Retinal pigment epithelial cell (primary cell): ENCODE measurements around the gene ARHGEF25.

ENCODE experiments used
- DNase-seq: peaks from one replicate; pipeline ENCODE4 v3.0.0-alpha.2; 2010; ENCODE audit warnings: low read depth
- H3K4me3 ChIP-seq: 2 replicates; pipeline ENCODE4 v1.5.1; 2011; ENCODE audit warnings: mild to moderate bottlenecking, low read length, control low read depth, moderate library complexity
- CTCF ChIP-seq: conservative IDR thresholded peaks from 2 replicates; pipeline ENCODE4 v1.5.1; 2011; ENCODE audit warnings: low read depth, low read length, control low read depth, inconsistent platforms

The ARHGEF25 gene

DNA sequence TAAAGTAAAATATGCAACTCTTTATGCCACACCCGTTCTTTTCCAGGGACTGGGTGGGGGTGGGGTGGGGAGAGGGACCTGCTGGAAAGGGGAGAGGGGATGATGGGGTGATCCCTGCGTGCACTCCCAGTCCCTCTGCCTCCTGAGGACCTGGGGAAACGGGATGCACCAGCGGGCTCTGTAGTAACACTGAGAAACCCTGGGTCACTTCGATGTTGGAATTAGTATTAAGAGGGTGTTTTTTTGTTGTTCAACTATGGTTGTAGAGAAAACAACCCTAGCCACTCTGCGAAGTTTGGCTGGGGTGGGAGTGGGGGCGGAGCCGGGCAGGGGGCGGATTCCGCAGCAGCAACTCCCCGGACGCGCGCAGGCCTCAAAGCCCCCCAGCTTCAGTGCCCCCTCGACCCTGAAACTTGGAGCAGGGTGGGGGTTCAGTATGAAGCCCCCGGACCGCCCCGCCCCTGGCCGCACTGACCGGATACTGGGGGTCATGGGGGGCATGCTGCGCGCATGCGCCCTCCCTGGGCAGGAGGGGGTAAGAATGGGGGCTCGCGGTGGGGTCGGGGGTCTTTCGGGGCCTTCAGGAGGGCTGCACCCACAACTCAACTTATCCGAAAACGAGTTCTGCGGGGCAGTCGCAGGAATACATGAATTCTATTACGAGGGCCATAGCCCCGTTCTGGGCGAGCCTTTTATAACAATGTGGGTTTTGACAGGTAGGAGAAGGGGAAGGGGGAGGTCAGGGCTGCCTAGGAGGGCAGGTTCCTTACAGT lies 1.3 kb upstream of the ARHGEF25 start:
- TF ChIP-seq CTCF = no peak
- no peak overlapping the region for H3K4me3 ChIP-seq
- DNase-seq = no peak

DNA sequence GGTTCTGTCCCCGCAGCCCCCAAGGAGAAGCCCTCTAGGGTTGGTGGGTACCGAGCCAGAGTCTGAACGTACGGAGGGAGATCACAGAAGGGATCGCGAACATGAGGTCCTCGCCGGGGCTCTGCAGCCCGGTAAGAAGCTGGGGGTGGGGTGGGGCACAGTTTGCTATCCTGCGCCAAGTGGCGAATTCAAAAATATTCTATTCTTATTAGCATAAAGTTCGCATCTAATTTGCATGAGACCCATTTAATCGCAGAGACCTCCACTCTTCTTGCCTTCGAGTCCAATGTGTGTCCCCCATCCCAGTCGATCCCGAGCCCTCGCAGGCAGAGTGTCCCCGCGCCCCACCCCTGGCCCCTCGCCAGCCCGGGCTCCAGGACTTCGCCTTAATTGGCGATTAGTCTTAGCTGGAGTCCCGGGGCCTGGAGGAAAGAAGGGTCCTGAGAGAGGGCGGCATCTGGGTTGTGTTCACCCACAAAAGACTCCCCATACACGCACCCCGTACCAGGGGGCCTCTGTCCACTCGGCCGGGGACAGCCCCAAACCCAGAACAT lies 604 bp upstream of the ARHGEF25 start:
- TF ChIP-seq CTCF = no peak
- H3K4me3 ChIP-seq = peak overlapping the region; percentile 62
- no peak for DNase-seq

GRCh38 chr12:57611827-57612710 lies 834 bp downstream of the ARHGEF25 start:
- no peak for DNase-seq
- H3K4me3 ChIP-seq = peak overlapping the region; percentile 34

GRCh38 chr12:57612711-57613426 lies 1.6 kb downstream of the ARHGEF25 start:
- no peak for DNase-seq
- H3K4me3 ChIP-seq = no peak overlapping the region
- no peak for TF ChIP-seq CTCF

More at GRCh38 chr12:57611827-57612710, 834 bp downstream of the ARHGEF25 start:
- no peak for TF ChIP-seq CTCF

DNA sequence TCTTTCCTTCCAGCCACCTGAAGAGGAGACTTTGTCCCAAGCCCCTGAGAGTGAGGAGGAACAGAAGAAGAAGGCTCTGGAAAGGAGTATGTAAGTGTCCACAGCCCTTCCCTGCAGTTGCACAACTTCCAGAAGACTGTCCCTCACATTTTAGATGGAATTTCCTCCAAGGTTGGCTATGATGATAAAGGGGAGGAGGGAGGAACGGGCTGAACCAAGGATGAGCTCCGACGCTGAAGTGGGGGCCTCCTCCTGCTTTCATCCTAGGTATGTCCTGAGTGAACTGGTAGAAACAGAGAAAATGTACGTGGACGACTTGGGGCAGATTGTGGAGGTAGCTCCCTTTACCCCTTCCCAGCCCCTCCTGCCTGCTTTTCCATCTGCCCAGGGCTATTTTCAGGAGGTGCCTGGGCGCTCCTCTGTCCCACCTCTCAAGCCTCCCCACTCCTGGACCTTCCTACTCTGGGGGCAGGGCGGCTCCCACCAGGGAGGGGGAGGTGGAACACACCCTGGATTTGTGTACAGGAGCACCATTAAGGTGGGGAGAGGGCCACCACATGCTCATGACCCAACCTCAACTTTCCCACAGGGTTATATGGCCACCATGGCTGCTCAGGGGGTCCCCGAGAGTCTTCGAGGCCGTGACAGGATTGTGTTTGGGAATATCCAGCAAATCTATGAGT lies 2.3 kb downstream of the ARHGEF25 start:
- no peak for TF ChIP-seq CTCF
- DNase-seq = no peak
- H3K4me3 ChIP-seq = no peak overlapping the region

- DNase-seq = no peak
- TF ChIP-seq CTCF = no peak
- no peak overlapping the region for H3K4me3 ChIP-seq
Measured at GRCh38 chr12:57614178-57614947, 3.1 kb downstream of the ARHGEF25 start.
